GM18505 (cell line): ENCODE results near the gene KCNE1.
"Not testable (repeated sequence)": the region's sequence is repeated elsewhere in the genome, so short reads cannot be mapped to it uniquely, and the experiment has no call there.

ENCODE experiments used
- ATAC-seq: cut with Tn5 transposase; IDR thresholded peaks from one replicate; pipeline ENCODE4 v1.9.1; 2021; ENCODE audit not compliant: unreplicated experiment

The KCNE1 gene

DNA sequence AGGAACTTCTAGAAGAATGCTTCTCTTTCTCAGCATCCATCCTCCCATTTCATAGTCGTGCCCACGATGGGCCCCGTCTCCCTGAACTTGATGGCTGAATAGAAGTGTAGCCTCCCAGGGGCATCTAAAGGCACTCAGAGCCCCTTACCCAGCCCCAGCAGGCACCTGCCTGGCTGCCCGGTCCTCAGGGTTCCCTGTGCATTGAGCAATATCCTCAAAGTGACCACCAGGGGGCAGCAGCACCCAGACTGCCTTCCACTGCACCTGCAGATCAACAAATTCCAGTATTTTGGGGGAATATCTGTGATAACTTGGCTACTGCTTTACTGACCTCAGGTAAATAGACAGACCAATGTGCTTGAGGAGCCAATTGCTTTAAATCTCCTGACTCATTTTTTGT is 68.5 kb downstream of the KCNE1 start:
- not testable (repeated sequence) for ATAC-seq

DNA sequence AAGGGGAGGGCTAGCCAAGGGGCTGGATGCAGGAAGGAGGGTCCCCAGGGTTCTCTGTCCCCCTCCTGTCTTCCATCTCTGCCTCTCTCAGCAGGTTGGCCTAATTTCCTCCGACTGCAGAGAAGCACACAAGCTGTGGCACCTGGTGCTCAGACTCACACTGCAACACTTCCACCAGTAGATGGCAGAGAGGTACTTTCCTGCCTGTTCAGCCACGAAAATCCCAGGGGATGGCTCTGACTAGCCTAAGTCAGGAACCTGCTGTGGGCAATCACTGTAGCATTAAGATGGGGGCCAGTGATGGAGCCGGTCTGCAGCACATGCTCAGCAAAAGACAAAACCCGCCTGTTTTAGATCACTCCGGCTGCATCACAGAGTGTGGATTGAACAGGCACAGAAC is 82.3 kb downstream of the KCNE1 start:
- ATAC-seq: not testable (repeated sequence)

DNA sequence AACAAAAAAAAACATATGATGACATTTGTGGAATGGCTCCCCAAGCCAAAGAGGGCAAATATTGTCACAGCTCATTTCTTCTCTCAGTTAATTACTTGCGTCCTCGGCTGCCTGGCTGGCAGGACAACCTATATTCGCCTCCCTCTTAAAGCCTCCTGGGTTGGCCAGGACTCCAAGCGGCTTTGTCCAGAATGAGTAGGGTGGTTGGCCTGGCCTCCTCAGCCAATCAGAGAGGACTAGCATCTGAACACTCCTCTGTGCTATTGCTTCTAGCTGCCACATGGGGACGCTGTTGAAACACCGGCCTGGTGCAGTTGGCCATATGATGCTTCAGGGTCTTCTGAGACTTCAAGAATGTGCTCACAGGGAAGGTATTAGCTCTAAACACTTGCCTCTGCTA is 83.6 kb downstream of the KCNE1 start:
- not testable (repeated sequence) for ATAC-seq

GRCh38 chr21:34427339-34427738 is 84.7 kb downstream of the KCNE1 start:
- ATAC-seq: not testable (repeated sequence)

DNA sequence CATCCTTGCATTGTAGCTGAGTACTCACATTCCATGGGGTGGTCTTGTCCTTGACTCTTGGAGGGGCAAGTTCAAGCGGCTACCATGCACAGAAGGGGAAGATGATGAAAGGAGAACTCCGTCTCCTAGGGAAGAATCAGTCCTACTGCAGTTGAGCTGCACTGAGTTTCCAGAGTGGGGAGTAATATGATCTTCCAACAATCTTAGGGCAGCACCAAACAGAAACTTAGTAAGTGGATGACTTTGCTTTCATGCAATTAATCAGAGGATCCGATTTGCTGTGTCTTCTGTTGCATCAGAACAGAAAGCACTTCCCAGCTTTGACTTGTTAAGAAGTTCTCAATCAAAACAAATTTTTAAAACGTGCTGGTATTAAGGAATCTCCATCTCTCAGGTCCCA is 88.2 kb downstream of the KCNE1 start, which contains the start of gene SMIM34:
Gene SMIM34 (minus strand): TSS at position 147 of the 400 bp plus-strand sequence. CDS start 112 bp downstream, at position 35.
- not testable (repeated sequence) for ATAC-seq

GRCh38 chr21:34417448-34418077 is 94.4 kb downstream of the KCNE1 start:
- ATAC-seq: not testable (repeated sequence)

GRCh38 chr21:34407294-34407693 is 104.7 kb downstream of the KCNE1 start:
- ATAC-seq: not testable (repeated sequence)

DNA sequence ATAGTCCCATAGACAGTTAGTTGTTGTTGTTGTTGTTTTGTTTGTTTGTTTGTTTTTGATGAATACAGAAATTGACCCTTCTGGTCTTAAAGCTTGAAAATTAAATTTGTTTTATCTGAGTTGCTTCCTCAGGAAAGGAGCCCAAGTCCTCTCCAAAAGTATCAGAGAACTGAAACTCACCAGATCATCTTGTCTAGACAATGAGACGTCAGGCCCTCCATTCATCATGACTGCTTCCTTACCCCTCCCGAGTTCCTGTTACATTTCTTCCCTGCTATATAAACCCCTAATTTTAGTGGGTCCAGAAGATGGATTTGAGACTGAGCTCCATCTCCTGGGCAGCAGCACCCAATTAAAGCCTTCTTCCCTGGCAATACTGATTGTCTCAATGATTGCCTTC is 105.3 kb downstream of the KCNE1 start:
- not testable (repeated sequence) for ATAC-seq

DNA sequence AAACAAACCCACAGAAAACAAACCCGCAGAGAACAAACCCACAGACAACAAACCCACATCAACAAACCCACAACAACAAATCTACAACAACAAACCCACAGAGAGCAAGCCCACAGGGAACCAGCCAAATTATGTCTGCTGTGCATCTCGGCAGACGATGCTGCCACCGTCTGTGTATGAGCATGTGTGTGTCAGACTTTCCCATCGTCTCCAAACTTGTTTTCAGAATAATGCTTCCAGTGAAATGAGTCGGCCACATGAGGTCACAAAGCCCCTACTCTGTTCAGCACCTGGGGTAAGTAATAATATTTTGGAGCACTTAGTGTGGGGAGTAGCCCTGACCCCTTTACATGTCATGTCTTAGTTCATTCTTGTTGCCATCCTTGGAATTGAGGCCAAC is 105.9 kb downstream of the KCNE1 start:
- not testable (repeated sequence) for ATAC-seq

- ATAC-seq: not testable (repeated sequence)
Measured at GRCh38 chr21:34405686-34406085, 106.3 kb downstream of the KCNE1 start.

DNA sequence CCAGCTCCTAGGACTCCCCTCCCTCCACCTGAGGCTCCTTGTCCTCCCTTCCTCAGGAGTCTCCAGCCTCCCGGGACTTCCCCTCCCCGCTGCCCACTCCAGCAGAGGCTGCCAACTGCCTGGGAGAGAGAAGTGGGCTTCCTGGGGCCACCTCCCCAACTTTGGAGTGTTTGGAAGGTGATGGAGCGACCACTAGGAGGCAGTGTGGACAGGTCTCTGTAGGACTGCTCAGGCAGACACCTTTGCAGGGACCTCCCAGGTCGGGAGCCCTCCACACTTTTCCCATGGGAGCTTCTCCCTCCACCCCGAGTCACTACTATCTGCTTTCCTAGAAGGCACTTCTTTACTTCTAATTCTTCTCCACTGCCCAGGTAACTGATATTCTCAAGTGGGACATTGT is 107.3 kb downstream of the KCNE1 start:
- ATAC-seq: not testable (repeated sequence)

DNA sequence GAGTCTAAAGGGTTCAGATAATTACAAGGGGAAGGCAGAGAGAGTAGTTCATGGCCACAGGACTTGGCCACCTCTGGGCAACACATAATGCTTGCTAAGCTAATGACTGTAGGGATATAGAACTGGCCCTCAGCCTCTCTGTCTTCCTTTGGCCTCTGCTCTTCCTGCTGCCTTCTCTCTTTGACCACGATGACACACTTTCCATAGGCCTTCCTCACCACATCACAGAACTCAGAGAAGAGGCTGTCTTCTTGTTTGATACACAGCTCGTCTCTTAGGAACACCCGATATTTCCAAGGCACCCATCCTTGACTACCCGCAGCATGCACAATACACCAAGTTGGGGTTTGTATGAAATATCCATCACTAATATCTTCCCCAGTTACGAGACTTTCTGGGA is 111.5 kb downstream of the KCNE1 start:
- not testable (repeated sequence) for ATAC-seq
